HG03175 (cell line): ENCODE measurements around the gene DUSP10.

Experiments
- ATAC-seq: cut with Tn5 transposase; IDR thresholded peaks from one replicate; pipeline ENCODE4 v1.9.1; 2021; ENCODE audit warnings: mild to moderate bottlenecking, moderate library complexity; ENCODE audit not compliant: unreplicated experiment

The DUSP10 gene

DNA sequence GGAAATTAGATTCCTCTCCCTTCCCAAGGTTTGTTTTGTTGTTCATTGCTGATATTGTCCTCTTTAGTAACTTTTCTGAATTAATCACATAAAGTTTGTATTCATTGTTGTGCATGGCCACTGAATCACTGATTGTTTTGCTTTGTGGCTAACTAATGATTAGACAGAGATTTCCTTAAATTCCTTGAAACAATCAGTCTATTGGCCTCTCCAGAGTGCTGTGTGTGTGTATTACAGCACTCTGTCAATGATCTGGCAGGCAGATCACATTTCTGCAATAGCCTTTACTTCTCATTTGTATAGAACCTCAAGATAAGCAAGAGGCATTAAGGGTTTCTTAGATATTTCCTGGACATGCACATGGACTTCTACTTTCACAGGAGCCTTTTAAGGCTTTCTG, 78.6 kb downstream of the DUSP10 start:
- ATAC-seq: no peak

GRCh38 chr1:221655766-221656305, 86.1 kb downstream of the DUSP10 start:
- ATAC-seq: no peak
